Fibroblast of villous mesenchyme (primary cell): ENCODE data around the gene CERS5. TPM values are rescaled to one million over a fixed set of nuclear protein-coding genes. Genes with fewer than 3 reads are reported as not detected.

ENCODE experiments used
- DNase-seq: peaks from one replicate; pipeline ENCODE4 v3.0.0-alpha.2; 2010; ENCODE audit warnings: low read depth
- H3K4me3 ChIP-seq: 2 replicates; pipeline ENCODE4 v1.5.1; 2011; ENCODE audit warnings: low read depth, mild to moderate bottlenecking, low read length
- CTCF ChIP-seq: IDR thresholded peaks from 2 replicates; pipeline ENCODE4 v1.5.1; 2012; ENCODE audit warnings: low read depth, mild to moderate bottlenecking, low read length; ENCODE audit not compliant: insufficient read depth
- total RNA-seq: library from RNA; depleted of rRNA; stranded (reverse); fragments of >200 nt; gene quantifications from 2 replicates; pipeline ENCODE4 v1.2.3, GENCODE V29; 2012

CERS5 gene
- total RNA-seq, 1 donor = 40.2 TPM

- H3K4me3 ChIP-seq = no peak overlapping the region
- peak; percentile 89 for DNase-seq
- TF ChIP-seq CTCF = no peak
Observed at GRCh38 chr12:50187084-50187900, 20.1 kb upstream of the CERS5 start.

- no peak overlapping the region for H3K4me3 ChIP-seq
- peak; percentile 45 for DNase-seq
- no peak for TF ChIP-seq CTCF
Observed at GRCh38 chr12:50186681-50187080, 19.5 kb upstream of the CERS5 start.

GRCh38 chr12:50185970-50186663, 18.9 kb upstream of the CERS5 start:
- TF ChIP-seq CTCF = no peak
- no peak for DNase-seq
- no peak overlapping the region for H3K4me3 ChIP-seq

- H3K4me3 ChIP-seq = no peak overlapping the region
- no peak for DNase-seq
- TF ChIP-seq CTCF = no peak
Observed at GRCh38 chr12:50185301-50185895, 18.2 kb upstream of the CERS5 start.

- no peak for TF ChIP-seq CTCF
- H3K4me3 ChIP-seq = no peak overlapping the region
- DNase-seq = no peak
Observed at GRCh38 chr12:50184261-50184660, 17.1 kb upstream of the CERS5 start.

GRCh38 chr12:50182461-50182860, 15.3 kb upstream of the CERS5 start:
- no peak for TF ChIP-seq CTCF
- DNase-seq = no peak
- H3K4me3 ChIP-seq = no peak overlapping the region
